Measurements from ENCODE around the gene LGR6.

Gene LGR6

DNA sequence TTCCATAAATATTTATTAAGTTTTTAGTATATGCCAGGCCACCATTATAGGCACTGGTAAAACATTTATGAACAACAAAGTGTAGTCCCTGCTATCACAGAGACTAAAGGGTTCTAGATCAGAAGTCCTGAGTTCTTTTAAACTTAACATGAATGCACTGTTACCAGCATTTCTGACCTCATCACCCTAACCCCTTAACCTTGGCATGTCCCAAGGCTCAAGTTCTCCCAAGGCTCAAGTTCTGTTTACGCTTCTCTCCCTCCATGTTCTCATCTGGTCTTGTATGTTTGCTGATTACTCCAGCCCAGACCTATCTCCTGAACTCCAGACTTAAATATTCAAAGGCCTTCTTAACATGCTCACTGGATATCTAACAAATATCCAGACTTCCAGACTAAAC lies 93.6 kb downstream of the LGR6 start:
- DNase-seq (ENCODE audit: low read depth in 2 of 2) = no peak

DNA sequence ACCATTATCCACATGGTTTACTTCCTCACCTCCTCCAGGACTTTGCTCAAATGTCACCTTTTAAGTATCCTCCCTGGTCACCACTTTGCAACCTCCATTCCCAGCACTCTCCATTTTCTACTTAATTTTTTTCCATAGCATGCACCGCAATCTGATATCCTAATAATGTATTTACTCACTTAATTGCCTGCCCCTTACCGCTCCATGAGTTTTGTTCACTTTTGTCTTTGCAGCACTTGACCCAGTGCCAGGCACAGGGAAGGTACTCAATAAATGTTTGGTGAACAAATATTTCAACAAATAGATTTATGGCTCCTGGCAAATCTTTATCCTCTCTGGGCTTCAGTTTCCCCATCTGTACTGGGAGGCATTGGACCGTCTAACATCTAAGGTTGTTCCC lies 94.6 kb downstream of the LGR6 start:
- DNase-seq (ENCODE audit: low read depth in 2 of 2) = no peak

DNA sequence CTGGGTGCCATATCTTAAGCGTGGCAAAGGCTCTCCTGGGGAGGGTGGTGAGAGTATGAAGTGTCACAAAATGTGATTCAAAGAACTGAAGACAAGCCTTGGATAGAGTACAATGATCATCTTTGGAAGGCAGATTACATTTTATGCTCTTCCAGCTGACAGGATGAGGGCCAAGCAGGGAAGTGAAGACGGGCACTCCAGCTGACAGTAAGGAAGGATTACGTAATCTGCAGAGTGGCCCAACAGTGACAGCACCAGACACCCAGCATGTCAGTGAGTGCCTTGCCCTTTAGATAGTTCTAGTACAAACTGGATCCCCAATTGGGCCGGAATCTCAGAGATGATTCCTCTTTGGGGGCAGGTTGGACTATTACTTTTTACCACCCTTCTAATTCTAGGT lies 95.4 kb downstream of the LGR6 start:
- no peak for DNase-seq (ENCODE audit: low read depth in 2 of 2)

DNA sequence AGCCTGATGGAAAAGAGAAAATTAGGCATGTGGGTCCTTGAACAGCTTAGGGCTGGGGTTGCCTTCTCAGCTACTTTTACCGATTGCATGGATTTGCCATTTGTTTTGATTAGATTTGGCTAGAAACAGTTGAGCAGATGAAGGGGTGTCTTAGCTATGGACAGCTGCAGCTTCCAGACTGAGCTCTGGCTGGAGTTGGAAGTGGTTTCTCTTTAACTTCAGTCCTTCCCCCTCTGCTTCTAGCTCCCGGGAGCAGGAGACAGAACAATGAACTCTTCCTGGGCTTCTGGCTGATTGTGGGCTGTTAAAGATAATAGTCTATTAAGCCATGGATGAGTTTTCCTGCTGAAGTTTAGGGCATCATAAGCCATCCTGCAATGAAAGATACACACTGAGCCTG lies 97.4 kb downstream of the LGR6 start:
- no peak for DNase-seq (ENCODE audit: low read depth in 2 of 2)

DNA sequence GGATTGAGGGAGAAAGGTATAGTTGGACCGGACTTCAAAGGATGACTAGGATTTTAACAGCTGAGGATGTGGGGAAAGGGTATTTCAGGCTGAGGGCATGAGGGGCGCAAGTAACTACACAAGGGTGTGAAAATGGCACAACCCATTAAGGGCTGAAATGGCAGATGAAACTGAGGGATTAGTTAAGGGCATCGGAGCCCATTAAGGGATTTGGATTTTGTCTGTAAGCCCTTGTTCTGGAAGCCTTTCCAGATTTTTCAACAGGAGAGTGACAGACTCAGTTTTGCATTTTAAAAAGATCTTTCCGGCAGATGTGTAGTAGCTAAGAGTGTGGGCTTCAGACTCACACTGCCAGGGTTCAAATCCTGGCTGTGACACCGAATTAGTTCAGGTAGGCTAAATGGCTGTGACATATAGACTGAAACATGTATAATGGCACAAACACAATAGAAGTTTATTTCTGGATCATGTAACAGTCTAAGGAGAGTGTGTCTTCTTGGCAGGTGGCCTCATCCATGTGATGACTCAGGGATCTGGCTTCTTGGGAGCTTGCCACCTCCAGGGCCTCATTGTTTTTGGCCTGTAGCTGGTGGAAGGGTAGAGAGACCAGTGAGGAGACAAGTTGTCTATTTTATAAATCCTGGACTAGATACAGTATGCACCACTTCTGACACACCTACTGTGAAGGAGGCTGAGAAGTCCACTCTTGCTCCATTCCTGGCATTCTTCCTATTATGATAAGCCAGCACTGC lies 98.5 kb downstream of the LGR6 start:
- peak in 1 of 2 experiments; percentile 50 for DNase-seq (ENCODE audit: low read depth in 2 of 2)

DNA sequence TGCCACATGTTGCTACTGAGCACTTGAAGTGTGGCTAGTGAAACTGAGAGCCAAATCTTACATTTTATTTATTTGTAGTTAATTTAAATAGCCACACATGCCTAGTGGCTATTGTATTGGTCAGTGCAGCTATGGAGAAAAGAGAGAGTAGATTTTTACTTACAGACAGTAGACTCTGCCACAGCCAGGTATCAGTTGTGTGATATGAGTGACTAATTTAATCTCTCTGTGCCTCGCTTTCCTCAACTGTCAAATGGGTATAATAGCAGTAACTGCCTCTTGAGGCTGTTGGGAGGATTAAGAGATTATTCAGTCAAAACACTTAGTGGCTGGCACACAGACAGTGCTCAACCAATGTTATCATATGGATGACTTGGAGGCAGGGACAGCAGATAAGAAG lies 99.2 kb downstream of the LGR6 start:
- no peak for DNase-seq (ENCODE audit: low read depth in 2 of 2)

DNA sequence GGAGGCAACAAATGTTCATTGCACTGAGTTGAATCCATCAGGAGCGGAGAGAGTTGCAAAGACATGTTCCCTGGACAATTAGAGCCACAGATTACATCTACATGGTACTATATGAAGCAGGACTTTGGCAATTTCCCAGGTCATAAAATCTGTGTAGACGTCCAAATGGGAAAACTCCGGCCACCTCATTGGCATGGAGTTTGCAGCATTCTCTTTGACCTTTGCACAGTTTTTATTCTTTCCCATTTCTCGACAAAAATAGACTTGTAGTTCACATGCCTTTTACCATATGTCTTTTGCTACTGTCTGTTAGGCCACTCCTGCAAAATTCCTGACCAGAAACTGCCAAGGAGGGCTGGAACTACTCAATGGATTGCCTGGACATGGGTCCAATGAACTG lies 100.0 kb downstream of the LGR6 start:
- no peak for DNase-seq (ENCODE audit: low read depth in 2 of 2)

DNA sequence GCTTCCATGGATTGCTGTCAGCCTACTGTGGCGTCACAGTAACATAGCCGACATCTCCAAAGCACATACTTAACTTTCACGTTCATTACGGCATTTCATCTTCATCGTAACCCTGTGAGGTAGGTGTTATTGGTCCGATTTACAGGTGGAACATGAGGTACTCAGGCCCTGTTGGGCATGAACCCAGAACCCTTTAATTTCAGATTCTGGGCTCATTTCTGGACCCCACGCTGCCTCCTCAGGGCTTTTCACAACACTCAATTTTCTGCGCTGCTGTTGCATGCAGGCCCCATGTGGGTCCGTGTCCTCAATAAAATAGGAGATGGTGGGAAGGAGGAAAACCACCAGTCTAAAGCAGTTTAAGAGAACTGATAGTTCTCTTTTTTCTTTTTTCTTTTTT lies 108.6 kb downstream of the LGR6 start:
- DNase-seq (ENCODE audit: low read depth in 2 of 2) = no peak

DNA sequence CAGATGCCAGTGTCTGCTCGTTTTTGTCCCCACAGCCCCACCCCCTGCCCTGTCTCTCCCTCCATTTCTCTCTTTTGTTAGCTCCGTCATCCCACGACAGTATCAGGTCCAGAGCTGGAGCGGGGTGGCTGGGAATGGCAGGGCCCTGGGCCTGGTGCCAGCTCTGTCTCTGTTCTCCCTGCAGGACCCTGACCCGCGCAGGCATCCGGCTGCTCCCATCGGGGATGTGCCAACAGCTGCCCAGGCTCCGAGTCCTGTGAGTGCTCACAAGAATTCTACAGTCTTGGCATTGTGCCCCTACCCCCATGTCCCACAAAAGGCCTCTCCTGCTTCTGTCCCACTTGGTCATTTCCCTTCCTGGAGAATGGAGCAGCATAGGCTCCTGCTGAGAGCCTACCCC lies 110.8 kb downstream of the LGR6 start:
- no peak for DNase-seq (ENCODE audit: low read depth in 2 of 2)

DNA sequence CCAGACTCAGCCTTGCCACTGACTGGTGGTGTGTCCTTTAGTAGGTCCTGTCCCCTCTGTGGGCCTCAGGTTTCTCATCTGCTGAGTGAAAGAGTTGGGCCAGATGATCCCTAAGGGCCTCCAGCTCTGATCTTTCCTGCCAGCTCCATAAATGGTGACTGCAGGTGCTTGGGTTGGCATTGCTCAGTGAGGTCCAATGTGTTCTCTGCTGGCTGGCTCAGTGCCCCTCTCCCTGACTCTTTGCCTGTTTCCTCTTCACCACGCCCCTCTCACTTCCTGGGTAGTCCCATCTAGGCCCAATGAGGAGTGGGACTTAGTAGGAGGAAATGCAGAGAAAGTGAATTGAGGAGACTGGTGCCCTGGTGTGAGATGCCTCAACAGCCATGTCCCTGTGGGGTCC lies 111.6 kb downstream of the LGR6 start:
- DNase-seq (ENCODE audit: low read depth in 2 of 2) = no peak

DNA sequence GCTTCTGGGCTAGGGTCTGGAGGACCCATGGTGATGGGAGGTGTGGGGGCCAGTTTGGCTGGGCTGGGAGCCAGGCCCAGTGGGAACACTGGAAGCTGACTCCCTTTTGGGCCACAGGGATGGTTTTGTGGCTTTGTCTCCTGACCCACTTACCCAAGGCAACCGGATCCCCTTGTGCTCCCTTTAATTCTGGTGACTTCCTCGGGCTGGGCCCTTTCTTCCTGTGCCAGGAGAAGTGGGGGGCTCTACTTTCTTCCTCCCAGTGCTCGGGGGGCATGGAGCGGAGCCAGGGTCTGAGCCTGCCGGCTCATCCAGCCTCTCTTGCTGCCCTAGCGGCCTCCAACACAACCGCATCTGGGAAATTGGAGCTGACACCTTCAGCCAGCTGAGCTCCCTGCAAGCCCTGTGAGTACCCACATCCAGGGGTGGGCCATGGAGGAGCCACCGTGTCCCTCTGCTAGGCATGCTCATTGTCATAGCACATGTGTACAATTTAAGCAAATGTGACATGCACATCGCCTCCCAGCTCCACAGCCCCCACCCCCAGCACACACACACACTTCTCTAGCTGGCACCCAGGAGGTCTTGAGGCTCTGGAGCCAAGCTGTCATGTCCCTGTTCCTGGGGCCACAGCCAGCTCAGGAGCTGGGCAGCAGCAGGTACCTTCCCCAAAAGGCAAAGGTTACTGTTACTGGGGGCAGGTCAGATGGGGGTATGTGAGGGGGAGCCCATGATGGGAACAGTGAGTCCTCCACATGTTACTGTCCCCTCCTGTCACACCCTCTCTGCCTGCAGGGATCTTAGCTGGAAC lies 113.1 kb downstream of the LGR6 start:
- DNase-seq (ENCODE audit: low read depth in 2 of 2) = no peak

DNA sequence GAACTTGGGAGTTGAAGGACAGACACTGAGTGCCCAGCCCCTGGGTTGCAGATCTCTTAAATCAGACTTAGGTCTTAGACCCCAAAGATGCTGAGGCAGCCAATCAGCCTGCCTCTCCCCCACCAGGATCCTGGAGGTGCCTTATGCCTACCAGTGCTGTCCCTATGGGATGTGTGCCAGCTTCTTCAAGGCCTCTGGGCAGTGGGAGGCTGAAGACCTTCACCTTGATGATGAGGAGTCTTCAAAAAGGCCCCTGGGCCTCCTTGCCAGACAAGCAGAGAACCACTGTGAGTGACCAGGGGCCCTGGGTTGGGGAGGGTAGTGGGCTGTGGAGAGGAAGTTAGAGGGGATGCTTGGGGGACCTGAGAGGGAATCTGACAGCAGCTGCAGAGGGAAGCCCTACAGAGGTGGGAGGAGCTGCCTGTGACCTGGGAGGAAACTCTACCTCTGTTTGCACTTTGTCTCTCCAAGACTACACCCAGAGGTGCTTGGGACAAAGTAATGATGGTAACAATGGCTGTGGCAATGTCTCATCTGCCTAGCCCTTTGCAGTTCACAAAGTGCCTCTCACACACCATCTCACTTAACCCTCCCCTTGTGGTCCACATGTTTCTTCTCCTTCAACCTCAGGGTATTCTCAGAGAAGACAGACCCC lies 116.6 kb downstream of the LGR6 start:
- DNase-seq (ENCODE audit: low read depth in 2 of 2) = no peak

DNA sequence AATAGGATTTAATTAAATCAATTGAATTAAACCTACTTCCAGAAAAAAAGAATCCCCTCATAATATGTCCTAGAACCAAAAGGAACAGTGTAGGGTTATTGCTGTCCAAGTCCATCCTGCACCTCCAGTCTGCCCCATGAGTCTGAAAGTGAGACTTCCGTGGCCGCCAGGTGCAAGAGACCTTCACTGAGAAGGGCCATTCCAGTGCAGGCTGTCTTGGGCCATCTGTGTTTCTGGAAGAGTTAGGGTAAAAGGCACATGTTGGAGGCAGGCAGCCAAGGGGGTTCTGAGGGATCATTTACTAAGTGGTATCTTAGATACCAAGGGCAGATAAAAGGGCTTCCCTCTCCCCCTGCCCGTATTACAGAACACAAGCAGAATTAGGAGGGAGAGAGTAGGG lies 117.1 kb downstream of the LGR6 start:
- DNase-seq (ENCODE audit: low read depth in 2 of 2) = no peak

DNA sequence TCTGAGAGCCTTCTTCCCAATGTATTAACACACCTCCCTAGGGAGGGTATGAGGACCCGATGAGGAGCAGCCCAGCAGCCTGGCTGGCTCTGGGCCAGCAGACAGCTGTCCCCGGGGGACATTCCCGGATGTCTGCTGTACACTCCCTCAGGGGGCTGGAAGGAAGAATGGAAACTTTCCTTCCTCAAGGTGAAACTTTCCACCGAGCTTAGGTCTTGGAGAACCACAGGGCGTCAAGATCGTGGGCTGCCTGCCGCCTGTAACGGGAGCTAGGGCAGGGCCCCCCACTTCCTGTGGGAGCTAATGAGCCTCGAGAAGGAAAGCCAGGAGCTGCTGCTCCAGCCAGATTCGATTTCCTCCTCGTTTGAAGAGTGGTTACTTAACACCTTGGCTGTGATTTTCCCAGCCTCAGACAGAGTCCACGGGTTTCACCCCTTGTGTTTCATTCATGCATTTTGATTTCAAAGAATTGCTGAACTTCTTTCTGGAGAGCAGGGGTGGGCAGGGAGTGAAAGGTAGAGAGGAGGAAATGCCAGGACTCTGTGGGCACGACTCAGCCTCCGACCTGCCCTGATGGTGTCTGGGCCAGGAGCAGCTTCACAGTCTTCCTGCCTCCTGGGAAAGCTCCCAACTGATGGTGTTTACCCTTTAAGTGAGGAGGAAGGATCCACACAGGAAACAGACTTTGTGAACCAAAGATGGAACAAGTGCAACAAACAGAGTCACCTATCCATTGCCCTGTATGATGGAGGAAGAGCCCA lies 118.5 kb downstream of the LGR6 start:
- no peak for DNase-seq (ENCODE audit: low read depth in 2 of 2)

DNA sequence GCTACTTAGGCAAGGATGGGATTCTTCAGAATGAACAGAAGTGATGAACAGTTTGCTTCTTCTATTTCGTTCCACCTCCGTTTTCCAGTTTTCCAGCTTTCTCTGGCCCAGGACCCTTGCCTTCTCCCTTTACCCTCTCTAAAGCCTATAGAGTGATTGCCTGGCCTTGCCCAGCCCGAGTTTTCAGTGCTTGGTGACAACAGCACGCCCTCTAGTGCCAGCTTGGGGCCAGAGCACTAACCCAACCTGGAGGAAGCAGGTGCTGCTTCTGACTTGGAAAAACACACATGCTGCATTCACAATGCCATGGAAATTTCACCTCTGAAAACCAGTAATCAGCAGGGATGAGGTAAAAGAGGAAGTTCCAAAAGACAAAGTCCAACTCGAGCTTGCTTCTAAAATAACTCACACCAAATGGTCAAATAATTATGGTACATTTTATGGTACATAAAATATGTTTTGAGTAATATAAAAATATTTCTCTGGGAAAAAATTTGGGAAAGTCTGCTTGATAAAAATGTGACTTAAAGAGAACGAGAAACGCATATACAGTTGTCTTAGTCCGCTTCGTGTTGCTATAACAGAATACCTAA lies 122.1 kb downstream of the LGR6 start:
- peak; percentile 22 to 25 for DNase-seq (ENCODE audit: low read depth in 2 of 2)

DNA sequence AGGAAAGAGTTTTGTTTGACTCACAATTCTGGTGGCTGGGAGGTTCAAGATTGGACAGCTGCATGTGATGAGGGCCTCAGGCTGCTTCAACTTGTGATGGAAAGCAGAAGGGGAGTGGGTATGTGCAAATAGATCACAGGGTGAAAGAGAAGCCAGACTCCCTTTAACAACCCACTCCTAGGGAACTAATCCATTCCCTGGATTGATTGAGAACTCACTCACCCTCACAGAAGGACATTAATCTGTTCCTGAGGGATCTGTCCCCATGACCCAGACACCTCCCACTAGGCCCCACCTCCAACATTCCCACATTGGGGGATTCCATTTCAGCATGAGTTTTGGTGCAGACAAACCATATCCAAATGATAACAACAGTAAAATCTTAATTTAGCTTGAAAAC lies 122.6 kb downstream of the LGR6 start:
- no peak for DNase-seq (ENCODE audit: low read depth in 2 of 2)

DNA sequence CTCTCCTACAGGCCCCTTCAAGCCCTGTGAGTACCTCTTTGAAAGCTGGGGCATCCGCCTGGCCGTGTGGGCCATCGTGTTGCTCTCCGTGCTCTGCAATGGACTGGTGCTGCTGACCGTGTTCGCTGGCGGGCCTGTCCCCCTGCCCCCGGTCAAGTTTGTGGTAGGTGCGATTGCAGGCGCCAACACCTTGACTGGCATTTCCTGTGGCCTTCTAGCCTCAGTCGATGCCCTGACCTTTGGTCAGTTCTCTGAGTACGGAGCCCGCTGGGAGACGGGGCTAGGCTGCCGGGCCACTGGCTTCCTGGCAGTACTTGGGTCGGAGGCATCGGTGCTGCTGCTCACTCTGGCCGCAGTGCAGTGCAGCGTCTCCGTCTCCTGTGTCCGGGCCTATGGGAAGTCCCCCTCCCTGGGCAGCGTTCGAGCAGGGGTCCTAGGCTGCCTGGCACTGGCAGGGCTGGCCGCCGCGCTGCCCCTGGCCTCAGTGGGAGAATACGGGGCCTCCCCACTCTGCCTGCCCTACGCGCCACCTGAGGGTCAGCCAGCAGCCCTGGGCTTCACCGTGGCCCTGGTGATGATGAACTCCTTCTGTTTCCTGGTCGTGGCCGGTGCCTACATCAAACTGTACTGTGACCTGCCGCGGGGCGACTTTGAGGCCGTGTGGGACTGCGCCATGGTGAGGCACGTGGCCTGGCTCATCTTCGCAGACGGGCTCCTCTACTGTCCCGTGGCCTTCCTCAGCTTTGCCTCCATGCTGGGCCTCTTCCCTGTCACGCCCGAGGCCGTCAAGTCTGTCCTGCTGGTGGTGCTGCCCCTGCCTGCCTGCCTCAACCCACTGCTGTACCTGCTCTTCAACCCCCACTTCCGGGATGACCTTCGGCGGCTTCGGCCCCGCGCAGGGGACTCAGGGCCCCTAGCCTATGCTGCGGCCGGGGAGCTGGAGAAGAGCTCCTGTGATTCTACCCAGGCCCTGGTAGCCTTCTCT lies 124.6 kb downstream of the LGR6 start:
- no peak for DNase-seq (ENCODE audit: low read depth in 2 of 2)

DNA sequence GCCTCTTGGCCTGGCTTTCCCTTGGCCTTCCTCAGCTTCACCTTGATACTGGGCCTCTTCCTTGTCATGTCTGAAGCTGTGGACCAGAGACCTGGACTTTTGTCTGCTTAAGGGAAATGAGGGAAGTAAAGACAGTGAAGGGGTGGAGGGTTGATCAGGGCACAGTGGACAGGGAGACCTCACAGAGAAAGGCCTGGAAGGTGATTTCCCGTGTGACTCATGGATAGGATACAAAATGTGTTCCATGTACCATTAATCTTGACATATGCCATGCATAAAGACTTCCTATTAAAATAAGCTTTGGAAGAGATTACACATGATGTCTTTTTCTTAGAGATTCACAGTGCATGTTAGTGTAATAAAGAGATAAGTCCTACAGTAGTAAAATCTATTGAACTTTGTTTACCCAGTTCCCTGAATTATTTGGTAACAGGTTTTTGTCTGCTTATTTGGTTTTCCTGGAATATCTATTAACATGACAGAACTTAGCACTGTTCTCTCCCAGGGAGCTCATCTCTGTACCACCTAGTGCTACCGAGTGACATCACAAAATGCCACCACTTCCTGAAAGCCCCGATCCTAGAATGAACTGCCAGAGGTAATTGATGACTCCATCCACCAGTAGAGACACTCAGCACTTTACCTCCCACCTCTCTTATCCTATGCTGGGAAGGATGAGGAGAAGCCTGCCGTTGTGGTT lies 125.9 kb downstream of the LGR6 start:
- no peak for DNase-seq (ENCODE audit: low read depth in 2 of 2)

DNA sequence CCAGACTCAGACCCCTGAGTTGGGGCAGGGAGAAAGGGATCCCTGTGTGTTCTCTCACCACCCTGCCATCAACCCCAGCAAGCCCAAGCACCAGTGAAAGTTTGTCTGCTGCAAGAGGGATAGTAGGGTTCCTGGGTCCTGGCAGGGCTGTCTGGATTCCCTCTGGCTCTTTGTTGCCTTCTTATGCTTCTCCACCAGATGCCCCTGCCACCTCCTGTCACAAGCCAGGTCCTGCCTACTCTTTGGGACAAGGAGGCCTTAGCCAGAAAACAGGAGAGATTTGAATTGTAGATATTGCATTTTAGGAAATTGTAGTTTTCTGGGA lies 126.4 kb downstream of the LGR6 start:
- no peak for DNase-seq (ENCODE audit: low read depth in 2 of 2)

DNA sequence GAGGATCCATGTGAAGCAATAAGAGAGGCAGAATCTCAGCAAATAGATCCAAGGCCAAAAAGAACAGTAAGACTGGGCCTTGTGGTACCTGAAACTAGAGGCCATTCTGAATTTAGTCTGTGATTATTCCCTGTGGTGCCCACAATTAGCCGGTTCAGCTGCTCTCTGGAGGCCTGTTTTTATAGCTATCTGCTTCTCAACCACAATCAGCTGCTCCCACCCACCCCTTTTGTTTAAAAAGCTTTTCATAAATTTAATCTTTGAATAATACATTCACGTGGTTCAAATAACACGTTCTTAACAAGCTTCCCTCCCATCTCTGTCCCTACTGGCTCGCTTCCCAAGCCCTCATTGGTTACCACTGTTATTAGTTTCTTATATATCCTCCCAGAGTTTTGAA lies 130.1 kb downstream of the LGR6 start:
- DNase-seq (ENCODE audit: low read depth in 2 of 2) = no peak

Measured in fibroblast of skin of left quadriceps (primary cell).